ENCODE measurements around the gene EAF1.
"Not testable (repeated sequence)": the region's sequence is repeated elsewhere in the genome, so short reads cannot be mapped to it uniquely, and the experiment has no call there.

Gene EAF1

DNA sequence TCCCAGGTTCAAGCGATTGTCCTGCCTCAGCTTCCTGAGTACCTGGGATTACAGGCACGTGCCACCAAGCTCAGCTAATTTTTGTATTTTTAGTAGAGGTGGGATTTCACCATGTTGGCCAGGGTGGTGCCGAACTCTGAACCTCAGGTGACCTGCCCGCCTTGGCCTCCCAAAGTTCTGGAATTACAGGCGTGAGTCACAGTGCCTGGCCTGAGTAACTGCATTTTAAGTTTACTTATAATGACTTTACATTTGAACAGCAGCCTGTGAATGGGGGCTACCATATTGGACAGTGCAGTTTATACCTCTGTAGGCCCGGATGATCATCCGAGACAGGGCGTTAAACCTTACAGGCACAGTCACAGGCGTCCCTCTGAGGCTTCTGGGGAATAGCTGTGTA lies 24.8 kb downstream of the EAF1 start:
- DNase-seq (ENCODE audit: low read depth), result no peak

DNA sequence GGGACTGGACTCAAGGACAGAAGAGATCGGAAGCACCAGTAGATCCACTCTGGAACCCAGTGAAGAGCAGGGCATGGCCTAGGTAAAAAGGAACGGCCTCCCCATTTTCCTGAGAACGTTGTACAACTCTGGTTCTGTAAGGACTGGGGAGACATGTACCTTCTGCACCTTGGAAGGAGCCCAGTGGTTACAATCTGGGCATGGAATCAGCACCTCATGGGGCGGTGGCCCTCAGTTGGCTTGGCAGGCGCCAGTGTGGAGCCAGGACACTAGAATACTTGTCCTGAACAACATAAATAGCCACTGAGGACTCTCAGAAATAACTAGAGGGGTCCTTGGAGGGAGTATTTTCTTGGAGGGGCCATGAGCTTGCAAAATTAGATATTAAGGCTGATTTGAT lies 25.6 kb downstream of the EAF1 start:
- DNase-seq (ENCODE audit: low read depth), result no peak

DNA sequence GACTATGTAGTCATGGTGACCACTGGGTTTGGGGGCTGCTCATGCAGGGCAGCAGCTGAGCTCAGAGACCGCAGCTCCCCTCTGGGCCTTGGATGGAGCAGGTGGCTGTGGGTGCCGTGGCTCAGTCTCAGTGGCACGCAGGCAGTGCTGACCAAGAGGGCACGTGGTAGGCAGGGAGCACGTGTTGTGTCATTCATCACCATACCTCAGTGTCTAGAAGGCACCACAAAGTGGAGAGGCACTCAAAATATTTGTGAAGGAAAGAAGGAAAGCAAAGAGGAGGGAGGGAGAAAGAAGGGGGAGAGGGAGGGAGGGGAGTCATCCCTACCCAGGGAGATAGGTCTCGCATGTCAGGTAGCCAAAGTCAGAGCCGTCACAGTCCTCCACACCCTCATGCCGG lies 26.1 kb downstream of the EAF1 start:
- no peak for DNase-seq (ENCODE audit: low read depth)

DNA sequence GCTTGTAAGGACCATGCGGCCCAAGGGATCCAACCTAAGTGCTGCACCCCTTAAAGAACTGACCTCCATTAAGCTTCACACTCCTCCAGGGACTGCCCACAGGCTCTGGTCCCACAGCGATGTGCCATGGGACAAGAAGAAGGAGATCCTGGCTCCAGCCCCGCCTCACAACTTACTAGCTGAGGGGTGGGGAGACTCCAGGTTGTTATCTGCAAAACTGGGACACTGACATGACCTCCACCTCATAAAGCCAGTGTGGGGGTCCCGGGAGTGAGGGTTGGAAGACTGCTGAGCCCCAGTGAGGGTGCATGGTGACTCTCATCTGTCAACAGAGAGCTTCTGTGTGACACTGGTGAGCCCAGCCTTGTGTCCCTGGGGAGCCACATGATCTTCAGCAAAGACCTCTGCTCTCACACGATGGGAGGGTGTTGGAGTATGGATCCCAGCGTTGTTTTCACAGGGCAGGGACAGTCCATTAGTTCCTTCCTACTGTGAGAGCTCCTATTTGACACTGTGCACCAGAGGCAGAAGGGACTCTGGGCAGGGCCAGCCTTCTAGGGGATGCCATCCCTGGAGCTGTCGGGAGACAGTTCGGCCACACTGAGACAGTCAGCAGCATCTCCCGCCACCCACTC lies 26.7 kb downstream of the EAF1 start:
- no peak for DNase-seq (ENCODE audit: low read depth)

DNA sequence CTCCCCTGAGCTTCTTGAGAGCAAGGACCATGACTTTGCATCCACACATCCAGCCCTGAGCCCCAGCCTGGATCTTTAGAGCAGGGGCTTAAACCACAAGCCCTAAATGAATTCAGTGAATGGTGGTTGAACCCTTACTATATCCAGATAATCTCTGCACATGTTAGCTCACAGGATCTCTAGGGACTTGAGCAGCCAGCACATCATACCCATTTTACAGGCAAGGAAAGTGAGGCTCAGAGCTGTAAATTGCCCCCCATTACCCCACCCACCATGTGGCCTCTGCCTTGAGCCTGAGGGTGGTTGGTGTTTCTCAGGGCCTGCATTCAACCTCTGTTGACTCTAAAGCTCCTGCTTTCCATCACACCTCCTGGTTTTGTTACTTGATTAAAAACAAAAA lies 27.6 kb downstream of the EAF1 start:
- no peak for DNase-seq (ENCODE audit: low read depth)

DNA sequence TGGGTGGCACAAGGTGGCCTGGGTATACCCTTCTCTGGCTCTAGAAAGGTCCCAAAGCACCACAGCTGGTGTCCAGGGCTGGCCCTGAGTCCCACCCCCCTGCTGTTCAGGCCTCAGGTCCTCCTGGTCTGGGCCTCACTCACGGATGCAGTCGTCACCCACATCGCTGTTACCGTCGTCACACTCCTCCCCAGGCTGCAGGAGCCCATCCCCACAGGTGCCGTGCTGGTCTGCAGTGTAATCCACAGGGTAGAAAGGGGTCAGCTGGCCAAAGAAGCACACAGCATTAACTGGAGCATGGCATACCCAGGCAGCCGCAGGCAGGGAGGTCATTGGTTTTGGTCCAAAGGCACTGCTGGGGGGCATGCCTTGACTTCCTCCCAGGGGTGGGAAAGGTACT lies 28.4 kb downstream of the EAF1 start:
- DNase-seq (ENCODE audit: low read depth), result no peak

DNA sequence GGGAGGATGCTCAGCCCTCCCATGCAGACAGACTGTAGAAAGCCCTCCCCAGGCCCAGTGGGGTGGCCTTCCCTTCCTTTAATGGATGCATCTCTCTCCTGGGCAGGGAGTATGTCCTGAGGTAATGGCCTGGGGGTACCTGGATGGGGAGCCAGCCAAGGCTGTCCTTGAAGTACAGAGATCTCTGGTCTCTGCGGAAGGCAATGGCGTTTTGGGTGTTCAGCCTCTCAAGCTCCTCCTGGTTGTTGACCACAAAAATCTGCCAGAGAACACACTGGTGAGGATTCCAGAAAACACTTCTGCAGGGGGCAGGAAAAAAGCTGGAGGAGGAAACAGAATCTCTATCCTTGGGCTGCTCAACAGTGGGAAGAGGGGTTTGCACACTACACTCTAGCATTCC lies 28.9 kb downstream of the EAF1 start:
- DNase-seq (ENCODE audit: low read depth), result no peak

DNA sequence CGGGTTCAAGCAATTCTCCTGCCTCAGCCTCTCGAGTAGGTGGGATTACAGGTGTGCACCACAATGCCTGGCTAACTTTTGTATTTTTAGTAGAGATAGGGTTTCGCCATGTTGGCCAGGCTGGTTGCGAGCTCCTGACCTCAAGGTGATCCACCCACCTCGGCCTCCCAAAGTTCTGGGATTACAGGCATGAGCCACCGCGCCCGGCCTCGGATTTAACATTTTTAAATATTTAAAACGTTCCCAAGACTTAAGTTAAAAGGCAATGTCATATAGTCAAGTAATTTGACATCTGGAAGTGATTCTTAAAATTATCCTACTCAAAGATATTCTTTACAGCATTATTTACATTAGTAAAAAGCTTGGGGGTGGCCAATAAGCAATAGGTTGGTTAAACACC lies 29.5 kb downstream of the EAF1 start:
- DNase-seq (ENCODE audit: low read depth), result not testable (repeated sequence)

DNA sequence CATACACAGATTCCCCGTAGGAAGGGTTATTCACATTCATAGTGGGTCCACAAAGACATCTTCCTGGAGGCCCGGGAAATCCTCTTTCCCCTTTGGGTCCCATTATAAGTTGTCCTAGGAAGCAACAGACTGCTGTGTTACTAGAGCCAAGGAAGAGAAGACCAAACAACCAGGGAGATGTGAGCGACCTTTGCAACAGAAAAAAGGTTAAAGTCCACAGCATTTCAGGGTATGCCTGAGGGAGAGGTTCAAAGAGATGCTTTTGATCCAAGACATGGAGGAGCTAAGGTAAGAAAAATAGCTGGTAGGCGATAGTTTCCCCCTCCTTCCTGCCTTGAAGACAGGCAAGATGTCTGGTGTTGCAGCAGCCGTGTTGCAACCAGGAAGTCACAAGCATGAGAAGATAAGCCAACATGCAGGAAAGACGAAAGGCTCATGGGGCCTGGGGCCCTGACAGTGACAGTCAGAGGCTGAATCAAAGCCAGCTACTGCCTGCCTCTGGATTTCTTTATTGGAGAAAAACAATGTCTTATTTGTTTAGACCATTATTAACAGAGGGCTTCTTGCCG lies 30.9 kb downstream of the EAF1 start:
- DNase-seq (ENCODE audit: low read depth), result no peak

DNA sequence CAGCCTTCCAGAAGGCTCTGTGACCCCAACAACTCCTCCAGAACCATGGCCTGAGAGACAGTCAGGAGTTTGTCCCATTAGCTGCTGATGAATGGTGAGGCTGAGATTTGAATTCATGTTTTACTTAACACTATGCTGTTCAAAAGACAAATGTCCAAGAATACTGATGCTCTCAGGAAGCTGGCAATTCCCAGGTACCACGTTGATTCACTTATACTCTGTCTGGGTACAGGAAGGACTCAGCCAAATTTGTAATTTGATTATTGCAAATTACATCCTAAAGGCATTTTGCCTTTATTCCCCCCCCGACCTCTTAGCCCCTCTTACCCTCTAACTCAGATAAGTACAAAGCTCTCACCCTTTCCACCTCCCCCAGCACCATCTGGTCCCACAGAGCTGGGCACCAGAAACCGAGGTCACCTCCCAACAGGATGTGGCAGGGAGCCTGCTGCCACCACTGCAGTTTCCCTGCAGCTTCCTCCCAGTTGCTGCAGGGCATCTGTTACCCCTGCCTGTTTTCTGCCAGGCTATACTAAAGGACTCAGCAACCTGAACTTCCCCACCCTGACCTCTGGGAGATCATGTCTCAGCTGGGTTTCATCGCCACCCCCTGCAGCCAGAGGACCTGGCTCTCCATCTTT lies 33.6 kb downstream of the EAF1 start:
- DNase-seq (ENCODE audit: low read depth), result no peak

DNA sequence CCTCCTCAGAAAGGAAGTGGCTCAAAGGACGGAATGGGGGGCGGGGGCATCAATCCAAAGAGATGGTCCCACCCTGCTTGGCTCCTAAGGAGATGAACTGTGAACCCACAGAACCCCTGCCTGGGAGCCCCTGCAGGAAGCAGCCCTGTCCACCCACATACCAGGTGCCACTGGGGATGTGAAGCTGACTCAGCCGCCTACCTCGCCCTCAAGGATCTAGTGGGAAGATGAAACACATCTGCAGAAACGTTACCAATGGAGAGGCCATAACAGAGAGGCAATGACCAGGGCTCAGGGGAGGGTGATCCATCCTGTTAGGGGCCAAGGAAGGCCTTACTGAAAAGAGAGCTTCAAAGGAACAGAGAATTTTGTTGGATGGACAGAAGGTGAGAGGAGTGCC lies 35.1 kb downstream of the EAF1 start:
- DNase-seq (ENCODE audit: low read depth), result no peak

DNA sequence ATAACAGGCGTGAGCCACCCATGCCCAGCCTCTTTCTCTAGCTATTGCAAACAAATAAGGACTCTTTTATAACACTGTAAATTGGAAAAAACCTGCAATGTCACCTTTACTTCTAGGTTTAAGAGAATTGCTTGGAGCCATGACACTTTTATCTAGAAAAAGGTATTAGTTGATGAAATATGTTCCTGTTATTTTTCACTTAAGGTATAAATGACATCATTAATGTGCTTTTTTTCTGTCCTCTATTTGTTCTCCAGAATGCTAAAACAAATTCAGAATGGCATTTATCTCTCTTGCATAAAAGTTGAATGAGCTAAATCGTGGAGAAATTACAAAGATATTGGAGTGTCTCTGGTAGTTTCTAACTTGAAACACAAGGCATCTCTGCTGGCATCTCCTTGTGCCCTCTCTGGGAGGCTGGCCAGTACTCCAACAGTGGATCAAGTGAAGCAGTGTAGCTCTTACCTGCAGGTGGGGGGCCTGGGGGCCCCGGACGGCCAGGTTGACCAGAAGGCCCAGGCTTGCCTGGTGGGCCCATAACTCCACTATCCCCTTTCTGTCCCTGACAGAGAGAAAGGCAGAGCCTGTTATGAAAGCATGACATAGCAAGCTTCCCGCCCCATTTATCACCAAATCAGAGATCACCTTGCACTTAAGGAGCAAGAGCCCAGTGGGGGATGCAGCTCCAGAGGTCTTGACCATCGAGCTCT lies 38.6 kb downstream of the EAF1 start:
- DNase-seq (ENCODE audit: low read depth), result no peak

DNA sequence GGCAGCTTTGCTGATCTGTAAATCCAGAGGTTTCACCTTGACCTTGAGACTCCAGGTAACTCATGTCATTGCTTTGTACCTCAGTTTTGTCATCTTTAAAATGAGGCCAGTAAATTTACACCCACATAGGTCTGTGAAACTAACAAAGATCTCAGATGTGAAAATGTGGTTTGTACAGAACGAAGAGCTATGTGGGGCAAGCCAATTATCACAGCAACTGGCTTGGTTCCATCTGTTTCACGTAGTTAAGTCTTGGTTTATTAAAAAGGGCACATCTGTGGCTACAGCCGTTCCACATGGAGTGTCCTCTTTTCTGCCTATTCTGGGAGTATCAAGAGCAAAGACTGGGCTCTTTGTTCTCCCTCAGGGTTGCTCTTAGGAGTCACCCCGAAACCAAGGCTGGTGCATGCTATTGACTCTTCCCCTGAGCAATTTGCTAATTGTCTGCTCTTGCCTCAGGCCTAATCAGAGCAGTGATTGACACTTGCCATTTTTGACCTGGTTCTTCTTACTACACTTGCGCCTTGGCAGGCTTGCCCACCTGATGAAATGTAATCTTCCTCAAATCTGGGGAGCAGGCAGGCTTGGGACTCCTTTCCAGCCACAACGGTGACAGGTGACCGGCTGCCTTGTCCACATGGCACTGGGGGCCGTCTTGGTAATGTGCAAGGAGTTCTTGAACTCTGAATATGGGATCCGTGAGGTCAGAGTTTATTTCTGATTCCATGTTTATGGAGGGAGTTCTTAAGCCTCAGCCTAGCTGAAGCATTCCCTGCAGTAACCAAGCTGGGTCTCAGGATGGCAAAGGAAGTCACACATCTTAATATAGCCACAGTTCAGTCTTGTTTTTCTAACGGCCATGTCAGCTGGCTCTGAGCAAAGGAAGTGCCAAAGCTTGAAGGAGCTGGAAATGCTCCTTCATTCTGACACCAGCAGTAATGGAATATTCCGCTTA lies 40.1 kb downstream of the EAF1 start:
- no peak for DNase-seq (ENCODE audit: low read depth)

DNA sequence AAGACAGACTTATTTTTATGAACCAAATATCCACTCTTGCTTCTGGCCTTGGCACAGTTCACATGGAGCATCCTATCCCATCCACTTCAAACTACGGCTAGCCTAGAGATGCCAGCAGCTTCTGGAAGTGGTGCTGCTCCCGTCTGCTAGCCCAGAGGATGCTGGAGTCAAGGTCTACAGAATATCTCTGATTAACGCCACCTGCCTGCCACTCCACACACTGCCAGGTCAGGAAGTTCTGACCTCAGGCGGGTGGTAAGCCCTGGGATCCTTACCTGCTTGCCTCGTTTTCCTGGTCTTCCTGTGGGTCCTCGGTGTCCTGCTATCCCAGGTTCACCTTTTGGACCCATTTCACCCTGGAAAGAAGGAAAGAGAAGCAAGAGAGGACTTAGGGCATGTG lies 42.9 kb downstream of the EAF1 start:
- DNase-seq (ENCODE audit: low read depth), result no peak

DNA sequence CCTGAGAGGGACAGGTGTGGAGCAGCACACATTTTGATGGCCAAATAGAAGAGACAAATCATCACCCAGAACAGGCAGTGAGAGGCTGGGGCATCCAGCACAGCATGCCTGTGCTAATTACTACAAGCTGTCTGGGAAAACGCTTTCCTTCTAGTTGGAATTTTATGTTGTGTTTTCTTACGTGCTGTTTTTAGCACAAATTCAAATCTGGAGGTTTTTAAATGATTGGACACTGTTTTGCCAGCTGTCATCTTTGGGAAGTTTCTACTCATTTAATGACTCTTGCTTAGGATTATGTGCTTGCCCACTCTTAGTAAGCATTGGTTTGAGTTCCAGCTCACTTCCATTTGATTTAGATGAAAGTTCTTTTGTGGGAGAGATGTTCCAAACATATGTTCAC lies 43.5 kb downstream of the EAF1 start:
- no peak for DNase-seq (ENCODE audit: low read depth)

DNA sequence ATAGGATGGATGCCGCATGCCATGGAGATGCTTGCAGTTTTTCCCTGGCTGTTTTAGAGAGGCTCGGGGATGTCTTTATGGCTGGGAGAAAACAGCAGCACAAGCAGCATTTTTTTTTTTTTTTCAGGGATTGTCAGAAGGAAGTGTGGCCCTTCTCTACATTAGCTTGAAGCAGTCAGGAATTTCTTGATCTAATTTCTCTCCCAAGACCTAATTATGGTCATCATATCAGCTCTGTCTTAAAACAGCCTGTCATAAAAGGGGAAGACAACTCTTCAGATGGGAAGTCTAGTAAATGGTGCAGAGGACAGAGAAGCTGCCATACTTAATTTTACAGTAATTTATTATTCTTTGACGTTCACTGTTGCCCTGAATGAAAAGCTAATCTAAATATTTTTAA lies 44.5 kb downstream of the EAF1 start:
- no peak for DNase-seq (ENCODE audit: low read depth)

DNA sequence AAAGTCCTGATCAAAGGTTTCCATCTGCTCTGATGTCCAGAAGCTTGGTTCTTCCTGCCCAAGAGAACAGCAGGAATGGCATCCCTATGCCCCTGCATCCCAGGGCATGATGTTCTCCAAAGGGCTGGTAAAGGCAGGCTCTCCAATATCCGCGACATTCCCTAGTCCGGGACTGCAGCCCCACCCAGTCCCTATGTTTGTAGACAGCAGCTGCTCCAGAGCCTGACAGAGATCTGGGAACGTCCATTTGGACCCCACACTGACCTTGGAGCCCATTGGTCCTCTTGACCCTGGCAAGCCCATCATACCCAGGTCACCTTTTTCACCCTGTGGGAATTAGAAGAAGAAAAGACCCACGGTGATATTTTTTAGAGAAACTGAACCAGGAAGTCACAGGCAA lies 47.8 kb downstream of the EAF1 start:
- DNase-seq (ENCODE audit: low read depth), result no peak

DNA sequence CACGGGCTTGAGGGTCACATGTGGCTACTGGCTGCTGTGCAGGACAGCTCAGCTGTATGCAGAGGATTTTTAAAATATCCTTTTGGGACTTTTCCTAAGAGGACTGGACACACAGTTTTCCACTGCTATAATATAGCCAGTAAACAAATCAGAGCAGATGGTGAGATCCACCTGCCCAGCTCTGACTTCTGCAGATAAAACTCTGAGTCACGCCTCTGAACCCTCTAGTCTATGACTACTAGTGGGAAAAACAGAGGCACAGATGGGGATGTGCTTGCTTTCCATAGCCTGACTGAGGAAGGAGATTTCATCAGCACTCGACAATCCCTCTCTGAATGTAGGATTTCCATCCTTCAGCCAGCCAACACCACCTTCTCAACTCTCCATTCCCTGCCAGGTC lies 49.0 kb downstream of the EAF1 start:
- no peak for DNase-seq (ENCODE audit: low read depth)

DNA sequence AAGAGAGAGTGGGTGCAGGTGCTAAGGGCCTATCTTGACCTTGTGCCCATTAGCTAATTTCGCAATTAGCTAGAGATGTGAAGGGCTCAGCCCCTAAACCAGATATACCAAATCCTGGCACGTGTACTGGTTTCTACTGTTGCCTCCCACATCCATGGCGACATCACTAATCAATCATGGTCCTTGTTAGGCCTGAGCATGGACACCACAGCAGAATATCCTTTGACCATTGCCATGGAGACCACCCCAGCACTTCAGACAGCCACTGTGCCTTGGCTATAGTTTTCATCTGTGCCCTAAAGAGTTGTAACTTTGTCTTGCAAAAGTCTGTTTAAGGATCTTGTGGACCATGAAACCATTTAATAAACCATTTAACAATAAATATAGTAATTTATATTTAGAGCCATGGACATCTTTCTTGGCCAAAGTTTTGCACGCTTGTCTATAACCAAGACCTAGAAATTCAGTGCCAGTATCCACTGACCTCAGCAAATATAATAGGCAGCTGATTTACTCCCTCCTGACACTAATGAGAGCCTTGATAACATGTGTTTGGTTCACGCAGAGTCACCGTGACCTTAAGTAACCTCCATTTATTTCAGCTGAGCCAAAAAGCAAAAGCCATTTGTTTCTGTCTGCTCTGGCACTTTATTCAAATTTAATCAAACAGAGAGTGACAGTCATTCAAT lies 50.7 kb downstream of the EAF1 start:
- no peak for DNase-seq (ENCODE audit: low read depth)

DNA sequence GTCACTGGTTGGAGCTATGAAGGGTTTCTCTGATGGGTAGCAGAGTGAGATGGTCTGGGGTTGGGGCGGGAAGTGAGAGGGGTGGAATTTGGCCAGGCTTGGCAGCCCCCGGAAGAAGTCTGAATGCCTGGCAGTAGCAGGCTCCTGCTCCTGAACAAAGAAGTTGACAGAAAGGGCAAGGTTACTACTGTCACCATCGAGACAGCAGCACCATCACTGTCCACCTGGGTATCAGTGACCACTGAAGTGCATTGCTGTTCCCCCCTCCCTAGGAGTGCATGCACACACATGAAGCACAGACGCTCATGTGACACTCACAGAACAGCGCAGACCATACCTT lies 51.2 kb downstream of the EAF1 start:
- no peak for DNase-seq (ENCODE audit: low read depth)

DNA sequence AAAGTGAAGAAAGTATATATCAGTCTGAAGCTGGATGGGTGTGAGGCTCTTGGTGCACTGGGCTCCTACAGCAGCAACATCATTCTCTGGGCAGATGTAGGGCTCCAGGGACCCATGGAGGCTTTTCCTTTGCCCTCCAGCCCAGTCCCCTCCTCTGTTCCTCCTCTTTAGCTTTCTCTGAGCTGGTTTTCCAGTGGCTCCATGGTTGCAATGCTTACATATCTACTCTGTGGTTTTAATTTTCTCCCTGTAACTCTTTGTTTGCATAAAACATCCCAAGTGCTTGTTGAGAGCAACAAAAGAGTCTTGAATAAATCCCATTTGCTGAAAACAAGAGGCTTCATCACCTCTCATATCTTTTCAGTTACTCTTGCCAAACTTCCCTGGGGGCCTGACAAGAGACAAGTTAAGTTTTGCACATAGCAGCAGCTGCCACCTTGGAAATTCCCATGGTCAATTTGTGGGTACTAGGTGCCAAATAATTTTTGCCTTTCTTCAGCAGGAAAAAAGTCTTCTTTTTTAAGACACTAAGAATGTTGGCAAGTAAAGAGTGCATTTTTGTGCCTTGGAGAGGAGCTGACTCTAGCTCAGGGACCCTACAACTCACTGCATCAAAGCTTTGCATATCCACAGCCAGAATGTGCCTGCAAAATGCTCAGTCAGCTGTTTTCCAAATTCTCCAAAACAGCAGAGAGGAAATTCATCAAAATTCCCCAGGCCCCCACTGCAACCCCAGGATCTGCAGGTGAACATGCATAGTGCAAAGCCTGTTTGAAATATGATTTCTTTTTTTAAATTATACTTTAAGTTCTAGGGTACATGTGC lies 52.2 kb downstream of the EAF1 start:
- DNase-seq (ENCODE audit: low read depth), result no peak
